Stomach (tissue), 9 donors: ENCODE data around the gene ANO1. TPM values are rescaled to one million over a fixed set of nuclear protein-coding genes. Genes with fewer than 3 reads are reported as not detected.

Experiments
- DNase-seq, 2 donors: peaks; one replicate each; pipeline versions ENCODE4 v3.0.0 to v3.0.0-alpha.2; 2013 to 2019
- H3K27ac ChIP-seq, 5 donors: fragments of 200-600 bp in 4 of 5; sonication (generic) in 4 of 5; one replicate each; pipeline ENCODE4 v1.5.1; 2013 to 2019; ENCODE audit warnings: mild to moderate bottlenecking in 1 of 5, moderate library complexity in 1 of 5
- H3K27me3 ChIP-seq, 3 donors: fragments of 200-600 bp; sonication (generic); one replicate each; pipeline ENCODE4 v1.5.1; 2017 to 2019; ENCODE audit warnings: mixed run types in 1 of 3
- H3K36me3 ChIP-seq, 4 donors: fragments of 200-600 bp; sonication (generic); 1 replicate in 3 of 4; 2 replicates in 1 of 4; pipeline ENCODE4 v1.5.1; 2016 to 2019
- H3K4me1 ChIP-seq, 4 donors: fragments of 200-600 bp; sonication (generic); one replicate each; pipeline ENCODE4 v1.5.1; 2016 to 2019
- H3K4me3 ChIP-seq, 4 donors: fragments of 200-600 bp; sonication (generic) in 3 of 4; one replicate each; pipeline ENCODE4 v1.5.1; 2016 to 2019; ENCODE audit warnings: mild to moderate bottlenecking in 1 of 4
- H3K9me3 ChIP-seq, 4 donors: fragments of 200-600 bp; sonication (generic); one replicate each; pipeline ENCODE4 v1.5.1; 2016 to 2019
- CTCF ChIP-seq, 7 experiments: fragments of 450-650 bp in 4 of 7; fragments of 200-600 bp in 3 of 7; sonication (generic) in 3 of 7; IDR thresholded peaks; one replicate each; pipeline ENCODE4 v1.5.1; 2016 to 2019; ENCODE audit warnings: antibody characterized with exemption in 7 of 7, control low read depth in 2 of 7, mild to moderate bottlenecking in 1 of 7
- EP300 ChIP-seq: sonication (generic); formaldehyde crosslinking; IDR thresholded peaks from one replicate; pipeline ENCODE4 v1.6.1; 2017; ENCODE audit warnings: antibody characterized with exemption
- POLR2A ChIP-seq, 4 donors: fragments of 450-650 bp; IDR thresholded peaks; one replicate each; pipeline ENCODE4 v1.6.1; 2016; ENCODE audit warnings: antibody characterized with exemption in 4 of 4, control low read depth in 2 of 4, mild to moderate bottlenecking in 1 of 4, moderate library complexity in 1 of 4
- POLR2AphosphoS5 ChIP-seq, 3 donors: sonication (generic); formaldehyde crosslinking; IDR thresholded peaks; one replicate each; pipeline ENCODE4 v1.6.1; 2016; ENCODE audit warnings: antibody characterized with exemption in 3 of 3
- WGBS, 5 donors: extraction: QIAGEN DNeasy Blood & Tissue Kit in 3 of 5; methylation state at CpG; one replicate each; pipeline versions ENCODE4 v1.1.5 to v1.1.7; 2013 to 2018; 5-methylcytosine and 5-hydroxymethylcytosine counted together
- intact Hi-C: fragments of 100-400 bp; cut with DNase I; formaldehyde crosslinking; loops from one replicate; pipeline ENCODE4 v1.15.1; 2023; ENCODE audit warnings: low total_unique reads
- polyA plus RNA-seq, 3 donors: library from polyadenylated mRNA; stranded (reverse); fragments of 200-250 nt; gene quantifications; one replicate each; pipeline ENCODE4 v1.2.3, GENCODE V29; 2013
- small RNA-seq, 4 donors: library from RNA; depleted of rRNA; stranded (forward); fragments of <200 nt; gene quantifications; one replicate each; pipeline ENCODE3, GENCODE V24; 2016
- total RNA-seq, 5 donors: library from RNA; depleted of rRNA; stranded (reverse); fragments of >200 nt; gene quantifications; one replicate each; pipeline versions ENCODE4 v1.1.0 to v1.2.3, GENCODE V29; 2014 to 2016
- donor health status: healthy with polysubstance abuse.
- donor health status: Bipolar disorder and iron deficiency.
- donor health status: healthy.

ANO1 gene
- total and polyA plus RNA-seq, 8 donors = 1.8 to 69.6 (median 12.9) TPM

DNA sequence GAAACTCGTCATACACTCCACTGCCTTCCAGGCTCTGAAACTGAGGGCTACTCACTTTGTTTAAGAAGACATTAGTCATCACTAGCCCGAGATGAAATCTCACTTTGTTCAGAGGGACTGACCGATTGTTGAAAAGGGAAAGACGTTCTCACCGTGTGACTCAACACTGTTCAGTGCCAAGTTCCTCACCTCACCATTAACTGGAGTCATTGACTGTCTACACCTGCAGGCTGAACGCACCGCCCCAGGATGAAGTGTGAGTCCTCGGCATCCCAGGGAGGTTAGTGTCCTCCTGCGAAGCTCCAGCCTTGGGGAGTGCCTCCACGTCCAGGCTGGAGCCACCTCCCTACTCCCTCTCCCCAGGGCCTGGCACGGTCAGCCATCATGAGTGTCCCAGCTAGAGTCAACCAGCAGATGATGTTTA lies 155.4 kb downstream of the ANO1 start:
- no peaks in the 10 kb centered on the region for H3K27me3 ChIP-seq
- no peaks in the 10 kb centered on the region for H3K36me3 ChIP-seq
- peak in 1 of 2 donors; percentile 41 for DNase-seq
- WGBS, 5 donors = 53 to 67% (median 57%) methylated on average over 11 of the region's 11 CpGs
- intact Hi-C loops = no loop called here
- no peak overlapping the region for H3K27ac ChIP-seq
- no peaks in the 10 kb centered on the region for H3K4me1 ChIP-seq
- TF ChIP-seq CTCF (IDR thresholded peaks at IDR 0.05) = no peak
- TF ChIP-seq POLR2AphosphoS5 (IDR thresholded peaks at IDR 0.05) = peak in 1 of 3 donors; percentile 11
- H3K9me3 ChIP-seq = no peaks in the 10 kb centered on the region
- no peak overlapping the region for H3K4me3 ChIP-seq

DNA sequence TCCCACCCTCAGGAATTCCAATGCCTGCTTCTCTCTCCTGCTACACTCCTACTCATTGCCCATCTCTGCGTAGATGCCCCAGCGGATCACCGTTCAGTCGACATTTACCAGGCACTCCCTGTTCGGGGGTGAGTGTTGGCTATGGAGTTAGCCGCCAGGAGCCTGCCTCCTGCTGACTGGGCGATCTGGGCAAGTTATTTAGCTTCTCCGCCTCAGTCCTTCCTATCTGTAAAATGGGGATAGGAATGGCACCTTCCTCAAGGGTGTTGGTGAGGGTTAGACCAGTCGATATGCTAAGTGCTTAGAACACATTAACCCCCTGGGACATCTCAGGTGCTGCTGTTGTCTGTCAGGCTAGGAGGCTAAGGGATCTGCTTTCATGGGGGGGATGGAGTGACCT lies 155.8 kb downstream of the ANO1 start:
- 92 to 96% (median 93%) methylated on average over 8 to 9 of the region's 9 CpGs for WGBS, 5 donors
- H3K27ac ChIP-seq = no peak overlapping the region
- TF ChIP-seq POLR2A (IDR thresholded peaks at IDR 0.05) = no peak
- TF ChIP-seq CTCF (IDR thresholded peaks at IDR 0.05) = no peak
- TF ChIP-seq POLR2AphosphoS5 (IDR thresholded peaks at IDR 0.05) = no peak
- TF ChIP-seq EP300 = no peak

More for the DNA sequence above, 155.8 kb downstream of the ANO1 start:
- DNase-seq = no peak
- Histone ChIP-seq H3K27me3 (no peaks in the 10 kb centered on the region), H3K9me3 (no peaks in the 10 kb centered on the region), H3K4me3 (no peak overlapping the region), H3K36me3 (no peaks in the 10 kb centered on the region), H3K4me1 (no peaks in the 10 kb centered on the region)
- intact Hi-C loops = no loop called here

Small RNAs within 50 kb of the gene (small RNA-seq; reads per million reads assigned to genes)
- gene RNU6-1175P = 0 reads per million in 4 donors

Other genes starting within 250 kb of the ANO1 start
- 10 to 100 TPM in 3 of 5 donors, 1 to 10 TPM in 2; 4.0 to 20.4 (median 15.6) TPM for gene FADD, start 125.0 kb downstream of the ANO1 start, total RNA-seq
- gene FADD, start 125.0 kb downstream of the ANO1 start, polyA plus RNA-seq = 10 to 100 TPM; 13.9 to 19.4 (median 17.5) TPM
- 100 to 1,000 TPM in 1 of 5 donors, 10 to 100 TPM in 4; 29.8 to 108 (median 47.2) TPM for gene PPFIA1, start 192.4 kb downstream of the ANO1 start, total RNA-seq
- 10 to 100 TPM; 10.8 to 13.2 (median 12.8) TPM for gene PPFIA1, start 192.4 kb downstream of the ANO1 start, polyA plus RNA-seq